Measurements from ENCODE around the gene XRCC3.

Gene XRCC3

DNA sequence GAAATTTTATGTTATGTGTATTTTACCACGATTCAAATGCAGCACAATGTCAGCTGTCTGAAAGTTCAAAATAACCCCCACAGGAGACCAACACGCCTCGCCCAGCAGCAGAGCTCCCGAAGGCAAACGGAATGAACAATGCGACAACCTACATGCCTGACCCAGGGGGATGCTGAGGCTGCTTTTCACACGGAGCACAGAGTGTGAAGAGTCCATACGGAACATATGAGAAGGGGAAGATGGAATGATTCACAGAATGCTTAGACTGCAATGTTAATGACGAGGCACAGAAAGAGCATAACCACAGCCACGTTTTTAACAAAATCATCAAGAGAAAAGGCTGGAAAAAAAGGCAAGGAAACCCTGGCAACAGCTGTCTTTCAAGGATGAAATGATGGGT is 22.9 kb upstream of the XRCC3 start:
- DNase-seq = no peak

DNA sequence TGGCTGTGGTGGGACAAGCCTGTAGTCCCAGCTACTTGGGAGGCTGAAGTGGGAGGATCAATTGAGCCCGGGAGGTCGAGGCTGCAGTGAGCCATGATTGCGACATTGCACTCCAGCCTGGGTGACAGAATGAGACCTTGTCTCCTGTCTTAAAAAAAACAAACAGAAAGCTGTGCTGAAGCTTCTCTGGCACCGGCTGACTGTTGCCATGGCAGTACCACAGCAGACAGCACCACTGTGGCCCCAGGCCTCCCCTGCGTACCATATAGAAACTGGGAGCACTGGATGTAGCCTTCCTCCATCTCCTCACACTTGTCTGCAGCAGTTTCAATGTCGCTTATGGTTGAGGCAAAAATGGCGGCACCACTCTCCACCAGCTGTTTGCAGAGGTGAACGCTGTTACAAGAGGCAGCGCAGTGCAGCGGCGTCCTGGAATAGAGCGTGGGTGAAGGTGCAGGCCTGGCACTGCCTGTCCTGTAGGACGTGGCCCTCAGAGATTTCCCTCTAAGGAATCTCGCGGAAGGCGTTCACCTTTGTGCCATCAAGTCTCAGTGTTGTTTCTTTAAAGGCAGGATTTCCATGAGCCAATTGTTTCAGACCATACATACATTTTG is 22.3 kb upstream of the XRCC3 start:
- no peak for DNase-seq

DNA sequence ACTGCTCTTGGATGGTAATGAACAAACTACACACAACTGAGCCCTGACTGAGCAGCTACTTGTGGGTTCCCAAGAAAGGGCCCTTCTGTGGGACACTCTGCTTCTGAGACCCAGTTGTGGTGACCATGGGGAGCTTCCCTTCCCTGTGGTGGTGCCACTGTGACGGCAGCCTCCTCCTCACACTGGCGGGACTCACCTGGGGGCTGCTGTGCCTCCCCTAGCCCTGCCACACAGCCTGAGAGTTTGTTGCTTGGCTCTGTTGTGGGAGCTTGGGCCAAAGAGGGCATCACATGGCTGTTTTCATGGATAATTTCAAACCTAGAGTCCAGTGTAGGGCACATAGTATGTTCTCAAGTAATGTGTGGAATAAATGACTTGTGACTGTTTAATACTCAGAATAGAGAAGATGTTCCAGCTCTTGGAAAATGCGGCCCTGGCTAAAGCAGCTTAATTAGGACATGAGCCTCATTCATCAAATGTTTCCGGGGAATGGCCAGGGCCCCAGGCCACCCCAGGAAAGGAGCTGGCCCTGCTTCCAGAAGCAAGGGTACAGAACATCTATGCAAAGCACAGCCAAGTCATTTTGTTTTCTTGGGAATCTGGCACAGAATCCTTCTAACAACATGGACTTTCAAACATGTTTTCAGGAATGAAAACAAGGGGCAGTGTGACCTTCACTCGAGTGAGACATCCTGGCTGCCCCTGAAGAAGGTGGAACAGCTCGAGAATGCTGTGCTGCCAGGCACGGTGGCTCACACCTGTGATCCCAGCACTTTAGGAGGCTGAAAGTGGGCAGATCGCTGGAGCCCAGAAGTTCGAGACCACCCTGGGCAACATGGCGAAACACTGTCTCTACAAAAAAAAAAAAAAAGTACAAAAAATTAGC is 21.5 kb upstream of the XRCC3 start:
- DNase-seq = no peak

DNA sequence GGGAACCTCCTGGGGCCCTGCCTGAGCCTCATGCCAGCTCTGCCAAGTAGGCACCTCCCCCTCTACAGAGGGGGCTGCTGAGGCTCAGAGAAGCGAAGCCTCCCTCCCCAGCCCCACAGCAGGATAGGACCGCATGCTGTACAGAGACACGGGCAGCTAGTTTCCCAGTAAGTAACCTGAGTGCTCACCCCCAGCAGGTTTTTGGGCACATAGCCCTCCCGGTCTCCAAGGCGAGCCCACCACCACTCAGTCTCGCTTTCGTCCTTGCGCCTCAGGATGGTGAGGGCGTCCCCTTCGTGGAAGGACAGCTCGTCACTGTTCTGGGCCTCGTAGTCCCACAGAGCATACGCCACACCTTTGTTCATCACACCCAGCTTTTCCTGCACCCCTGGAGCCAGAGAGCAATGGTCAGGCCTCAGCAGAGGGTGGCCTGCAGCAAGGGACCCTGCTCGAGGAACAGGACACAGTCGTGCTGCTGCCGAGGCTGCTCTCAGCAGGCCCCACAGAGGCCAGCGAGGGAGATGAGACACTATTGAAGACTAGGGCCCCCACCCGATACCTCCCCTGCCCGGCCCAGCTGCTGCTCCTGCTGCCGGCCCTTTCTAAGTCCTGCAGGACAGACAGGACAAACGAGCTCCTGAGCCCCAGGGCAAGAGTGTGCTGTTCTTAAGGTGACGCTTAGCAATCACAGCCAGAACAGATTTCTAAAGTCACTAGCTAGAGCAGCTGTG is 20.7 kb upstream of the XRCC3 start:
- no peak for DNase-seq

DNA sequence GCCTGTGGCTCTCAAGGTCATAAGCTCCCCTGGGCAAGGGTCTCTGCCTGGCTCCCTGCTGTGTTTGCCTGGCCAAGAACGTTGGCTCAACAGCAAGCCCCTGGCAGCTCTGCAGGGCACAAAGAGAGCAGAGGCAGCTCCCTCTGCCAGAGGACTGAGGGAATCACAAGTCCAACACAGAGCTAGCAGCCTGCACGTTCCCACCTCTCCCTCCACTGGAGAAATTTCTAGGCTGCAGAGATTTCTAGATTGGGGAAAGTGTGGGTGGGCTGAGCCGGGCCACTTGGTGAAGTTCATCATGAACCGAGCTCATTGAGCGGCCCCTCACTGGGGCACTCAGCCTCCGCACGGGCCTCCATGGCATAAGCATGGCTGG is 20.2 kb upstream of the XRCC3 start:
- no peak for DNase-seq

DNA sequence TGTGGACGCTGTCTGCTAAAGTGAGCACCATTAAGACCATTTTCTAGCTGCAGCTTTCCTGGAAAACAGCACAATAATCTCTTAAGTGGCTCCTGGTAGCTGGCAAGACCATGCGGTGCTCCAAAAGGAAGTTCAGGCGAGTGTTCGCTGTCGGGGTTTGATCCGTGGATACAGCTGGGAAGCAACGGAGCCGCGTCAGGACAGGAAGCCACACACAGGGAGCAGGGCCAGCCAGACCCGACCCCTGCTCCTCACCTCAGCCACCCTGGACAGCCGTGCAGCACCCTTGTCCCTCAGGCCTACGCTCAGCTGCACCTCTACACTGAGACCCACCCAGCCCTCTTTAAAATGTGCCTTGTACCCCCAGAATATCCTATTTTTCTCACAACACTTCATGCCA is 19.8 kb upstream of the XRCC3 start:
- DNase-seq = no peak

DNA sequence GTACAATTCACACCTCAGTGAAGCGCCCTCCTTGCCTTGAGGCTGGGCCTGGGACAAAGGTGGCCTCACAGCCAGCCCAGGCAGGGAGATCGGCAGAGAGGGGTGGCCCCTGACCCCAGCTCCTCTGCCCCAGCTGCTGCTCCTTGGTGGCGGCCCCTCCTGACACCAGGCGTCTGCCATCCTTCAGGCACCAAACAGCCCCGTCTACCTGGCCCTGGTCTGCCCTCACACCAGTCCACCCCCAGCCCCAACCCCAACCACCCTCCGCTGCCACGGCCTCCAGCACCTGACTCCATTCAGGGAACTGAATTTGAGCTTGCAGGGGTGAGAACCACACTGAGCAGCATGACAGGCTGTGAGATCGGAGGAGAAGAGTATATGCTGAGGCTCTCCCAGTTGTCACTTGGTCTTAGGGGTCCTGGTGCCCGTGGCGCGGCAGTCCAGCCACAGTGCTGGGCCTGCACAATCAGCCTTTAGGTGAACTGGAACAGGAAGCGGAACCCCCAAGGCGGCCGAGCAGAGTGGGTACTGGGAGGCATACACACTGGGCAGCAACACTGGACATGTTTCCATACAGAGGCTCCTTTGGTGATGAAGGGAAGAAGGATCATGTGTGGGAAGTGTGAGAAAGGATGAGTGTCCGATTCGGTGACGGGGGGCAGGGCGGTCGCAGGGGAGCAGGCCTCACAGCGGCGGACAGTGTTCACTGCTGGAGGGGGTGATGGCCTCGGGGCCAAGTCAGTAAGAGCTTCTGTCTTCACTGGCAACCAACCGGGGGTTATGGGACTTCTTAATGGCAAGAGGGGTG is 19.0 kb upstream of the XRCC3 start:
- no peak for DNase-seq

DNA sequence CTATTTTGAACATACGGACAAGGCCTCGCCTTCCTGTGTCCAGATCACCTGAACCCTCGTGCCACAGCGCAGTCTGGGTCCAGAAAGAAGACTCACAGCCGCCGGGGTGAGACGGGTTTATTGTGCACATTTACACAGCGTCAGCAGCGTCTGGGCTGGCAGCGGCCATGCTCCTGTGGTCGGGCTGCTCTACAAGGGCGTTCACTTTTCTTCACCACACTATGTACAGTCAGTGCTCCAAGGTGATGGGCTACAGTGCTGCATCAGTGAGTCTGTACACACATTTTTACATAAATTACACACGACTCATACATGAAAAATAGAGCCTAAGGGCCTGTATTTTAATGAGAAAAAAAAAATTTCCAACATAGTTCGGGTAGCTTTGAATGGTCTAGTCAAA is 18.4 kb upstream of the XRCC3 start:
- DNase-seq = no peak

DNA sequence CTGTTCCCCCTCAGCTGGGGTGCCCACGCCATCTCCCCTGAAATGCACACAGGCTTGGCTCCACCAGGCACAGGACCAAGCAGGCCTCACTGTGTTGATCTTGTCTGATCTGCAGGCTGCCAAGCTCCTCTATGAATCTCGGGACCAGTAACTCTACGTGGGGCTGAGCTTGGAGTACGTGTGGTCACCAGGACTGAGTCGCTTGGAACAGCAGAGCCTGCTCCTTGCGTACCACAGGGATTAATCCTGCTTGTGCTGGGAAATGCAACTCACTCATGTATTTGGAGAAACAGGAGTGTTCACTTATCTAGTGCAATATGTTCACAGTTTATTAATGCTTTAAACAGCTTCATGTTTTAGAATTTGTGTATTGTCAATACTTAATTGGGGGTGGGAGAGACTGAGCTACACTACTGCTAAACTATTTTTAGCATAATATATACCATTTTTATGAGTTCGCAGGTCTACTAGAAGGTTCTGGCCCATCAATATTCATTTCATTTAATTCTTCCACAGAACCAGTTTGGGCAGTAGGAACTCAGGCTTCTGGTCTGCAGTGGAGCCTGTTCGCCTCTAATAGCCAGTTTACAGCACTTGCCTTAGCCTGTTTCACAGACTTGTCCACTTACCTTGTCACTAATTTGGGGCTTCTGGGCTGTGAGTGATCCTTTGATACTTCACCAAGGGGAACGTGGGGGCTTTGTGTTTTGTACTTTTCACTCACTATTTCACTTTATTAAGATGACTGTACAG is 17.8 kb upstream of the XRCC3 start:
- DNase-seq = no peak

DNA sequence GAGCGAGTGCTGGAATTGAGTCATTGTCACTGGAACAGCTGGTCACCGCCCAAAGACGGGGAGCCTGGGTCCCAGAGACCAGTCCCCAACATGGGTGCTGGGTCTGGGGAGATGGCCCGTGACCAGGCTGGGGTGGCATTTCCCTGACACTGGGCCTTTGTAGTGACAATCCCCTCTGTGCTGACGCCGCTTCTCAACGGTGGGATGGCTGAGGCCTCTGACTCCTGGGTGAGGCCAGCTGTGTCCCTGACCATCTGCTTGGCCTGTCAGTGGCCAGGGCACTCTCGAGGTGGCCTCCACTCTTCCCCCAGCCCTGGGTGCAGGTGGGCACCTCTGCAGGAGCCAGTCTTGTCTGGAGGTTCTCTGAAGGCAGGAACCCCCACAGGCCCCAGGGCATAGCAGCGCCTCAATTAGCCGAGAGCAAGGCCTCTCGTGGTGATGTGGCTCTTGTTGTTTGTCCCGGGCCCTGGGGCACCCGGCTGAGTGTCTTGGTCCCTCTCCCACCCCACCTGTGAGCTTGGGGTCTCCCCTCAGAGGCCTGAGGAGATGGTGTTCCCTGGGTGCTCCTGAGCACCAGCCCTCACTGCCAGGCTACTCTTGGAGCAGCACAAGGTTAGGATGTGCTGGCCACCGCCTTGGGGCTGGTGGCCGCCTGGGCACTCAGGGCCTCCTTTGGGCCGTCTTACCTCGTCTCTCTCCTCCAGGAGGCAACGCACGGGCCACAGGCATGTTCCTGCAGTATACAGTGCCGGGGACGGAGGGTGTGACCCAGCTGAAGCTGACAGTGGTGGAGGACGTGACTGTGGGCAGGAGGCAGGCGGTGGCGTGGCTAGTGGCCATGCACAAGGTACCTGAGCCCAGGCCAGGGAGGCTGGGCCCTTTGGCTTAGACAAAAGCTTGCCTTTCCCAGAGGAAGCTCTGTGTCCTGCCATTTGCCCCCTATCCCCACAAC is 16.9 kb upstream of the XRCC3 start:
- no peak for DNase-seq

DNA sequence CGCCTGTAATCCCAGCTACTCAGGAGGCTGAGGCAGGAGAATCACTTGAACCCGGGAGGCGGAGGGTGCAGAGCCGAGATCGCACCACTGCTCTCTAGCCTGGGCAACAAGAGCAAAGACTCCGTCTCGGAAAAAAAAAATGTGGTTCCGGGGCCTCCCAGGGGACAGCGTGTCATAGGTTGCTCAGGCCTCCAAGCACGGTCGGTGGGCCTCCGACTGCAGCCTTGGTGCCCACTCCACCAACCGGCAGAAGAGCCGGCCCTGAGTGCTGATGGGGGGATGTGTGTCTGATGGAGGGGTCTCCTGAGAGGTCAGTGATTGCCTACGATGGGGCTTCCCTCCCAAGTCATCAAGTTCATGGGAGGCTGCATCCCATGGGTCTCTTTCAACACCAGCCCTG is 16.2 kb upstream of the XRCC3 start:
- DNase-seq = no peak

DNA sequence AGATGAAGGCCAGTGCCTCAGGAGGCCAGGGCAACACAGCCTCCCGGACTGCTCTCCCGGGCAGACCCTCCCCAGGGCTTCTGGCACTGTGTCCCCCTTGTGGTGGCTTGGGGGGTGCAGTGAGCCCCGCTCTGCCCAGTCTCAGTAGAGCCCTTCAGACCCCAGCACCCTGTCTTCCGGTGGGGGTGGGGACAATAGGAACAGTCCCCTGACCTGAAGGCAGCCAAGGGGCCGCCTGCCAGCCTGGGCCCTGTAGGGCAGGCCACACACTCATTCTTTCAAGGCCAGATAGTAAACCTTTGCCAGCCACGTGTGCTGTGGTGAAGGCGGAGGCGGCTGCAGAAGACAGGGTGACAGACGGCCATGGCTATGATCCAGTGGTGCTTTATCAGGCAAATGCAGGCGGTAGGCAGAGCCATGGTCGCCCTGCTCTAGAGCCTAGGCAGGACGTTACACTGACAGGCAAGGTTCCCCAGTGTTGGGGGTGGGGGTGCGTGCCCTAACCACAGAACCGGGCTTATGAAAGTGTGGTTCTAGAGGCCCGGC is 15.3 kb upstream of the XRCC3 start:
- DNase-seq = no peak

DNA sequence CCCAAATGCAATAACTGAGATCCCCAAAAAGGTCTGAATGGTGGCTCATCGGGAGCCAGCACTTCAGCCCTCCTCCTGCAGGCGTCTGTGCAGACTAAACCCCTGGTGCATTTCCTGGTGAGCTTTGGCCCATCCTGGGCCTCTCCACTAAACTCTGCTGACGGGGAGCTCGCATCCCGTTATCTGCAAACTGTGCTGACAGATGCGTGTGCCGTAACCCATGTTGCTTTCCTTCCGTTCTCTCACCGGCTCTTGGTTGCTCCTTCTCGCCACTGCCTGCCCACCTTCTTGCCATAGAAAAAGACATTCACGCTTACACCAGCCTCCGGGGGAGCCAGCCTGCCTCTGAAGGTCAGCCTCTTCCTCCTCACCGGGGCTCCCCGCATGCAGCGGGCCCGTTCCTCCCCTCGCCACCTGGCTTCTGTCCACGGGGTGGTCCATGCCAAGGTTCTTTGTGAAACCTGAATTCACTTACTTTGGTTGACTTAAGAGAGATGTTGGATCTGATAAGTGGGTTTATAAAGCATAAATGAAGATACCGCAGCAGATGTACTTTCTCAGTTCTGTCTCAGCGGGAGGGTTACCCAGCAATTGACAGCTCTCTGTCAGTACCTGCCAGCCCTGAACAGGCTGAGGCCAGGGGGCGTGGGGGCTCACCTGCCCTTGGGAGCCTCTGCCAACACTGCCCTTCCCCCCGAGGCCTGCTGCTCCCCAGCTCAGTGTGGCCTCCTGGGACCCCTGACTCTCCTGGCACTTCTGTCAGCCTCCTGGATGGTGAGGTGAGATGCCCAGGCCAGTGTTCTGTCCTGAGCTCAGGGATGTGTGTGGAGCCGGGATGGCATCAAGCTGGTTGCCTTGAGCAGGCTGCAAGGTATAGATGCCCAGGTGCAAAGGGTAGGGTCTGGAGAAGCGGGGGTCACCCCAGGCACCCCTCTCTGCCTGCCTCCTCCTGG is 14.5 kb upstream of the XRCC3 start:
- DNase-seq = no peak

DNA sequence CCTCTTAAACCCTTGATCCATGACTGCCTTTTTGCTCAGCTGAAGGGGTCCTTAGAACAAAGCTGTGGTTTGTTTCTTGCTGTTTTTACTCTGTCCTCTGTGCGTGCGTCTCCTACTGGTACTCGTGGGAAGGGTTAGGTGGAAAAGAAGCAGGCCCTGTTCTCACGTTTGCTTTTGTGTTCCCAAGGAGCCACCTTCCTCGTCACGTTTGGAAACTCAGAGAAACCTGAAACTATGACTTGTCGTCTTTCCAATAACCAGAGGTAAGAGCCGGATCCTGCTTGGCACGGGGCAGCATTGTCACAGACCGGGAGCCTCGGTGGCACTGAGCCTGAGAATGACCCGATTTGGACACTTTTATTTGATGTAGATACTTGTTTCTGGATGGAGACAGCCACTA is 13.5 kb upstream of the XRCC3 start:
- no peak for DNase-seq

DNA sequence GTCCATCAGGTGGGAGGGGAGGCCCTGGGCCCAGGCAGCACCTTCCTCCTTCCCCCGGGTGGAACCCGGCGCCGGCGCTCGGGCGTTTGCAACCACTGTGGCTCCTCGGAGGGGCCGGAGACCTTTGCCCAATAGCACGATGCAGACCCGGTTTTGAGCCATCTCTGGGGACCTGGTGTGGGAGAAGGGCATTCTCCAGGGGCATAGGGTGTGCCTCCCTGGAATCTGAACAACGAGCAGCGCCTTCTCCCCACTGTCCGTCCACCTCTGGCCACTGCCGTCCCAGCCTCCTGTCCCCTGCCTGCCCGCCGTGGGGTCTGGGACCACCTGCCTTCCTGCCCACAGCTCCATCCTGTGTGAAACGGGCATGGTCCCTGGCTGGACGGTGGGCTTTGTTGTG is 12.9 kb upstream of the XRCC3 start:
- no peak for DNase-seq

DNA sequence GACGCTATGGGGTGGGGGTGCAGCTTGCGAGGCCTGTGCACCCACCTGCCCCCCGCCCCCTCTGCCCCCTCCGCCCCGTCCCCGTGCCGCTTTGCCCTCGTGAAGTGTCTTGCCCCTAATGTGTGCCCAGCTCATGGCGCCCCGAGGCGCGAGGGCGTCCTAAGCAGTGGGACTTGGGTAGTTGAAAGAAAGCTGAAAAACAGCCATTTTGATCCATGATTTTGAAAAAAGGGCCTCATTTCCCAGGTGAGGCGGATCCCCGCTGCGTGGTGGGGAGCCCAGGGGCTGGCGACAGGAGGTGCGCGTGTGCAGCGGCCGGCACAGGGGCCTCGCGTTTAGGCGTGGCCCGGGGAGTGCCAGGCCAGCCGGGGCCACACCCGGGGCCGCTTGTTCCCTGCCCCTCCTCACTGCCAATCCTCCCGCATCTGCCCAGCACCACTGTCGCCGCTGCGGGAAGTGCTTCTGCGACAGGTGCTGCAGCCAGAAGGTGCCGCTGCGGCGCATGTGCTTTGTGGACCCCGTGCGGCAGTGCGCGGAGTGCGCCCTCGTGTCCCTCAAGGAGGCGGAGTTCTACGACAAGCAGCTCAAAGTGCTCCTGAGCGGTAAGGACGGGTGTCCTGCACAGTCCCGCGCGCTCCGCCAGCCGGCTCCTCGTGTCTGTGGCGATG is 12.2 kb upstream of the XRCC3 start:
- DNase-seq = no peak

DNA sequence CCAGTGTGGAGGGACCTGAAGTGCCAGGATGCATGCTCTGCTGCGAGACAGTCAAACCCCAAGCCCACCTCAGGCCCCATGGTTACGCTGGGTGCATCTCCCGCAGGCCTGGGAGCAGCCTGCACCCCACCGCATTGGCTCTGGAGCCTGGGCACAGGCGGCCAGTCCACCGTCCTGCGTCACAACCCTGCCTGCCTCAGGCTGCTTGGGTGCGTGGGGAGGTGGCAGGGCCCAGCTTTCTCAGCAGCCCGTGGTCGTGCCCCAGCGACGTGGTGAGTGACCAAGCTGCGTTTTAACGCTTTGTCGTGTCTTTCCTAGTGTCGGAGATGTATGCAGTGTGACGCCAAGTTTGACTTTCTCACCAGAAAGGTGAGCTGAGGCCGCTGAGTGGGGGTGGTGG is 11.2 kb upstream of the XRCC3 start:
- no peak for DNase-seq

DNA sequence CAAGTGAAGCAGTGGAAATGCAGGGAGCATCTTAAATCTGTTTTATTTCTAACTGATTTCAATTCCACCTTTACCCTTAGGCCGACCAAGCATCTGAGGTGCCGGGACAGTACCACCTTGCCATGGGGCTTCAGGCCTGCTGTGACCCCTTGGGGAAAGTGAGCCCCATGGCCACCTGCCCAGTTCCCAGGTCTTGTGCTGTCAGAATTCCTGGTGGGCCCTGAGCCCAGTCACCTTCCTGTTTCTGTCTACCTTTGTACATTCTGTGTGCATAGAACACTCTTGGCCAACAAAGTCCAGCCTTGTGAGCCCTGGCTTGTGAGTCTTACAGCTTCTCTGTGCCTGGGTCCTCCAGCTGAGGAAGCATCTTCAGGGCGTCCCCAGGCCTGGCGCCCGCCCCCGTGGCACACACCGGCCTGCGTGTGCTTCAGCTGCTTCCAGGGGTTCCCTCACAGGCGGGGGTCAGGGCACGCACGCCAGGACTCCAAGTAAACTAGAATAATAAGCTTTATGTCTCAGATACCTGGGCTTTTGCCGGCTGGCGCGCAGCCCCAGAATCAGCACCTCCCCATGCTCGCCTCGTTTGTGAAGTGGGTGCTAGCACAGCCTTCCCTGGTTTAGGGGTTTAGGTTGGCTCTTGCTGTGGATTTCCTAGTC is 10.6 kb upstream of the XRCC3 start:
- no peak for DNase-seq

Data from SIG-M5 (cell line).